Stimulated activated naive B cell treated with anti-CD40 and anti-IgM and Interleukin-4, amounts not matched to agents 10 μg/mL and 1 μg/mL and 100 μg/mL, for 72 hours (primary cell): ENCODE results near the gene DYNC1I1.

Source experiments
- ATAC-seq, 2 donors: fragments of 150-1000 bp; cut with Tn5 transposase; replicated peaks; 2 replicates each; pipeline ENCODE4 v1.10.0; 2021; ENCODE audit warnings: moderate library complexity in 1 of 2
- DNase-seq: peaks from one replicate; pipeline ENCODE4 v3.0.0; 2021
- H3K27ac Mint-ChIP-seq: one replicate; pipeline ENCODE4 v1.8.0; 2022; ENCODE audit warnings: mild to moderate bottlenecking, mixed read lengths
- H3K27me3 Mint-ChIP-seq, 2 donors: one replicate each; pipeline ENCODE4 v1.8.0; 2022; ENCODE audit warnings: mixed read lengths in 2 of 2
- H3K36me3 Mint-ChIP-seq, 2 donors: one replicate each; pipeline ENCODE4 v1.8.0; 2022; ENCODE audit warnings: mixed read lengths in 2 of 2, mild to moderate bottlenecking in 1 of 2
- H3K4me1 Mint-ChIP-seq, 2 donors: one replicate each; pipeline ENCODE4 v1.8.0; 2022; ENCODE audit warnings: mixed read lengths in 2 of 2, mild to moderate bottlenecking in 1 of 2
- H3K4me3 Mint-ChIP-seq, 2 donors: one replicate each; pipeline ENCODE4 v1.8.0; 2022; ENCODE audit warnings: mild to moderate bottlenecking in 2 of 2, mixed read lengths in 2 of 2, moderate library complexity in 1 of 2
- H3K9me3 Mint-ChIP-seq, 2 donors: one replicate each; pipeline ENCODE4 v1.8.0; 2022; ENCODE audit warnings: mixed read lengths in 2 of 2, mild to moderate bottlenecking in 1 of 2

Gene DYNC1I1

GRCh38 chr7:95957510-95957909, 185.2 kb downstream of the DYNC1I1 start:
- Mint-ChIP-seq H3K36me3 (no peaks in the 10 kb centered on the region), H3K4me3 (no peak overlapping the region), H3K27ac (no peak overlapping the region), H3K4me1 (no peaks in the 10 kb centered on the region), H3K27me3 (no peaks in the 10 kb centered on the region), H3K9me3 (no peaks in the 10 kb centered on the region)
- no peak for DNase-seq
- no peak for ATAC-seq

- H3K4me3 Mint-ChIP-seq, result no peak overlapping the region
These were observed 188.4 kb downstream of the DYNC1I1 start for GRCh38 chr7:95960706-95961244.

GRCh38 chr7:95963446-95963990, 191.2 kb downstream of the DYNC1I1 start:
- no peak for ATAC-seq
- H3K27me3 Mint-ChIP-seq, result no peaks in the 10 kb centered on the region
- H3K27ac Mint-ChIP-seq, result no peak overlapping the region
- DNase-seq, result no peak
- no peaks in the 10 kb centered on the region for H3K9me3 Mint-ChIP-seq
- no peaks in the 10 kb centered on the region for H3K4me1 Mint-ChIP-seq
- H3K4me3 Mint-ChIP-seq, result no peak overlapping the region
- no peaks in the 10 kb centered on the region for H3K36me3 Mint-ChIP-seq

More at GRCh38 chr7:95960706-95961244, 188.4 kb downstream of the DYNC1I1 start:
- Mint-ChIP-seq H3K27ac (no peak overlapping the region), H3K4me1 (no peaks in the 10 kb centered on the region), H3K36me3 (no peaks in the 10 kb centered on the region), H3K9me3 (no peaks in the 10 kb centered on the region), H3K27me3 (no peaks in the 10 kb centered on the region)
- DNase-seq (no peak), ATAC-seq (no peak)

GRCh38 chr7:95971716-95972115, 199.4 kb downstream of the DYNC1I1 start:
- Mint-ChIP-seq H3K9me3 (no peaks in the 10 kb centered on the region), H3K27me3 (no peaks in the 10 kb centered on the region), H3K36me3 (no peaks in the 10 kb centered on the region), H3K4me1 (no peaks in the 10 kb centered on the region), H3K27ac (no peak overlapping the region), H3K4me3 (no peak overlapping the region)
- no peak for ATAC-seq
- no peak for DNase-seq

- no peak overlapping the region for H3K4me3 Mint-ChIP-seq
- ATAC-seq (no peak), DNase-seq (no peak)
- no peaks in the 10 kb centered on the region for H3K27me3 Mint-ChIP-seq
- H3K27ac Mint-ChIP-seq, result no peak overlapping the region
- no peaks in the 10 kb centered on the region for H3K36me3 Mint-ChIP-seq
- no peaks in the 10 kb centered on the region for H3K9me3 Mint-ChIP-seq
- H3K4me1 Mint-ChIP-seq, result no peaks in the 10 kb centered on the region
These were observed 200.2 kb downstream of the DYNC1I1 start for GRCh38 chr7:95972523-95972922.

GRCh38 chr7:95974108-95974507, 201.8 kb downstream of the DYNC1I1 start:
- ATAC-seq, result no peak
- no peak overlapping the region for H3K27ac Mint-ChIP-seq
- peaks cover 0 to 4% of the 10 kb centered on the region in 2 donors for H3K27me3 Mint-ChIP-seq
- no peak overlapping the region for H3K4me3 Mint-ChIP-seq
- H3K4me1 Mint-ChIP-seq, result no peaks in the 10 kb centered on the region
- no peaks in the 10 kb centered on the region for H3K9me3 Mint-ChIP-seq
- DNase-seq, result no peak
- H3K36me3 Mint-ChIP-seq, result no peaks in the 10 kb centered on the region

- no peaks in the 10 kb centered on the region for H3K4me1 Mint-ChIP-seq
- no peak overlapping the region for H3K4me3 Mint-ChIP-seq
- no peaks in the 10 kb centered on the region for H3K9me3 Mint-ChIP-seq
- H3K27ac Mint-ChIP-seq, result no peak overlapping the region
- ATAC-seq (no peak), DNase-seq (no peak)
- no peaks in the 10 kb centered on the region for H3K36me3 Mint-ChIP-seq
- peaks cover 0 to 4% of the 10 kb centered on the region in 2 donors for H3K27me3 Mint-ChIP-seq
These were observed 204.2 kb downstream of the DYNC1I1 start for GRCh38 chr7:95976369-95977060.

GRCh38 chr7:95977994-95978393, 205.6 kb downstream of the DYNC1I1 start:
- DNase-seq, result no peak
- Mint-ChIP-seq H3K27ac (no peak overlapping the region), H3K27me3 (peaks cover 0 to 4% of the 10 kb centered on the region in 2 donors), H3K4me3 (no peak overlapping the region), H3K36me3 (no peaks in the 10 kb centered on the region), H3K9me3 (no peaks in the 10 kb centered on the region), H3K4me1 (no peaks in the 10 kb centered on the region)
- no peak for ATAC-seq

- DNase-seq (no peak), ATAC-seq (no peak)
- H3K4me3 Mint-ChIP-seq, result no peak overlapping the region
- no peaks in the 10 kb centered on the region for H3K4me1 Mint-ChIP-seq
- H3K36me3 Mint-ChIP-seq, result no peaks in the 10 kb centered on the region
- peaks cover 0 to 4% of the 10 kb centered on the region in 2 donors for H3K27me3 Mint-ChIP-seq
- no peaks in the 10 kb centered on the region for H3K9me3 Mint-ChIP-seq
- no peak overlapping the region for H3K27ac Mint-ChIP-seq
These were observed 207.8 kb downstream of the DYNC1I1 start for GRCh38 chr7:95980167-95980566.

GRCh38 chr7:95980706-95981105, 208.4 kb downstream of the DYNC1I1 start:
- no peak overlapping the region for H3K4me3 Mint-ChIP-seq
- ATAC-seq, result no peak
- no peaks in the 10 kb centered on the region for H3K36me3 Mint-ChIP-seq
- H3K27ac Mint-ChIP-seq, result no peak overlapping the region
- DNase-seq, result no peak
- H3K9me3 Mint-ChIP-seq, result no peaks in the 10 kb centered on the region
- H3K27me3 Mint-ChIP-seq, result peaks cover 0 to 4% of the 10 kb centered on the region in 2 donors
- H3K4me1 Mint-ChIP-seq, result no peaks in the 10 kb centered on the region

- H3K4me1 Mint-ChIP-seq, result no peaks in the 10 kb centered on the region
- no peak overlapping the region for H3K27ac Mint-ChIP-seq
- no peak for ATAC-seq
- H3K4me3 Mint-ChIP-seq, result no peak overlapping the region
- no peak for DNase-seq
- peaks cover 0 to 3% of the 10 kb centered on the region in 2 donors for H3K9me3 Mint-ChIP-seq
- no peaks in the 10 kb centered on the region for H3K36me3 Mint-ChIP-seq
- peaks cover 0 to 4% of the 10 kb centered on the region in 2 donors for H3K27me3 Mint-ChIP-seq
These were observed 213.9 kb downstream of the DYNC1I1 start for GRCh38 chr7:95986178-95986764.

GRCh38 chr7:95989301-95989700, 216.9 kb downstream of the DYNC1I1 start:
- H3K4me3 Mint-ChIP-seq, result no peak overlapping the region
- no peak overlapping the region for H3K27ac Mint-ChIP-seq
- H3K9me3 Mint-ChIP-seq, result peaks cover 0 to 3% of the 10 kb centered on the region in 2 donors
- DNase-seq (no peak), ATAC-seq (no peak)
- H3K4me1 Mint-ChIP-seq, result no peaks in the 10 kb centered on the region
- H3K36me3 Mint-ChIP-seq, result no peaks in the 10 kb centered on the region
- peaks cover 0 to 4% of the 10 kb centered on the region in 2 donors for H3K27me3 Mint-ChIP-seq

GRCh38 chr7:95993380-95993779, 221.0 kb downstream of the DYNC1I1 start:
- no peaks in the 10 kb centered on the region for H3K36me3 Mint-ChIP-seq
- no peak for DNase-seq

GRCh38 chr7:95996174-95996573, 223.8 kb downstream of the DYNC1I1 start:
- Mint-ChIP-seq H3K9me3 (no peaks in the 10 kb centered on the region), H3K27ac (no peak overlapping the region)

More at GRCh38 chr7:95993380-95993779, 221.0 kb downstream of the DYNC1I1 start:
- no peak for ATAC-seq
- no peaks in the 10 kb centered on the region for H3K27me3 Mint-ChIP-seq
- H3K4me1 Mint-ChIP-seq, result no peaks in the 10 kb centered on the region
- H3K4me3 Mint-ChIP-seq, result no peak overlapping the region
- H3K27ac Mint-ChIP-seq, result no peak overlapping the region
- no peaks in the 10 kb centered on the region for H3K9me3 Mint-ChIP-seq

GRCh38 chr7:95996886-95997285, 224.5 kb downstream of the DYNC1I1 start:
- Mint-ChIP-seq H3K27me3 (no peaks in the 10 kb centered on the region), H3K9me3 (no peaks in the 10 kb centered on the region), H3K36me3 (no peaks in the 10 kb centered on the region), H3K27ac (no peak overlapping the region), H3K4me1 (no peaks in the 10 kb centered on the region), H3K4me3 (no peak overlapping the region)
- ATAC-seq, result no peak
- DNase-seq, result no peak

More at GRCh38 chr7:95996174-95996573, 223.8 kb downstream of the DYNC1I1 start:
- no peaks in the 10 kb centered on the region for H3K36me3 Mint-ChIP-seq
- H3K4me3 Mint-ChIP-seq, result no peak overlapping the region
- ATAC-seq, result no peak
- no peak for DNase-seq
- H3K4me1 Mint-ChIP-seq, result no peaks in the 10 kb centered on the region
- H3K27me3 Mint-ChIP-seq, result no peaks in the 10 kb centered on the region
